A673 (cell line): Measurements from ENCODE around the gene SPI1. TPM values are rescaled to one million over a fixed set of nuclear protein-coding genes. Genes with fewer than 3 reads are reported as not detected.

Source experiments
- BruUV-seq: library from RNA; stranded (reverse); fragments of 400-500 nt; replicated peaks from 2 replicates; lab custom pipeline; 2021; lab: Mats Ljungman, UMichigan
- CTCF ChIA-PET: fragments of 300-600 bp; sonication (Branson Sonifier 250); formaldehyde crosslinking; loops from one replicate; lab custom pipeline; 2022; ENCODE audit warnings: antibody characterized with exemption; lab: Charles Lee
- POLR2A ChIA-PET: fragments of 300-600 bp; sonication (Branson Sonifier 250); formaldehyde crosslinking; loops from one replicate; lab custom pipeline; 2022; ENCODE audit warnings: antibody characterized with exemption; ENCODE audit not compliant: low non-redundant PET; lab: Charles Lee
- DNase-seq: peaks from one replicate; pipeline ENCODE4 v3.0.0-alpha.2; 2015; ENCODE audit warnings: low spot score
- H3K27ac ChIP-seq: fragments of 200-600 bp; sonication (generic); 2 replicates; pipeline ENCODE4 v1.5.1; 2016; ENCODE audit warnings: mixed run types, low read depth, mild to moderate bottlenecking, mixed read lengths, antibody characterized with exemption, low read length; ENCODE audit not compliant: poor library complexity, severe bottlenecking
- H3K27me3 ChIP-seq: fragments of 200-600 bp; sonication (generic); replicated peaks from 2 replicates; pipeline ENCODE4 v1.6.1; 2017; ENCODE audit warnings: mixed run types, low read depth, mild to moderate bottlenecking, mixed read lengths, antibody characterized with exemption, low read length; ENCODE audit not compliant: insufficient read depth, poor library complexity
- H3K36me3 ChIP-seq: fragments of 200-600 bp; sonication (generic); 2 replicates; pipeline ENCODE4 v1.6.1; 2016; ENCODE audit warnings: mixed run types, mild to moderate bottlenecking, mixed read lengths, antibody characterized with exemption, low read length; ENCODE audit not compliant: insufficient read depth, poor library complexity, severe bottlenecking
- H3K4me1 ChIP-seq: fragments of 200-600 bp; sonication (generic); 2 replicates; pipeline ENCODE4 v1.6.1; 2017; ENCODE audit warnings: mixed run types, mild to moderate bottlenecking, mixed read lengths, antibody characterized with exemption, low read length; ENCODE audit not compliant: insufficient read depth, poor library complexity, severe bottlenecking
- H3K4me3 ChIP-seq: fragments of 200-600 bp; sonication (generic); 2 replicates; pipeline ENCODE4 v1.5.1; 2016; ENCODE audit warnings: low read depth, mixed run types, mild to moderate bottlenecking, mixed read lengths, low read length; ENCODE audit not compliant: poor library complexity, severe bottlenecking
- H3K9me3 ChIP-seq: fragments of 200-600 bp; sonication (generic); 2 replicates; pipeline ENCODE4 v1.6.1; 2016; ENCODE audit warnings: mixed run types, low read depth, mild to moderate bottlenecking, mixed read lengths, antibody characterized with exemption, low read length; ENCODE audit not compliant: poor library complexity, severe bottlenecking
- CTCF ChIP-seq: fragments of 300-800, 200-600 bp; sonication (generic); conservative IDR thresholded peaks from 2 replicates; pipeline ENCODE4 v1.5.1; 2017; ENCODE audit warnings: low read depth, mild to moderate bottlenecking, antibody characterized with exemption, low read length, moderate library complexity, mixed read lengths
- EZH2 ChIP-seq: fragments of 200-600 bp; sonication (generic); IDR thresholded peaks from 2 replicates; pipeline ENCODE4 v1.6.1; 2017; ENCODE audit warnings: borderline replicate concordance, low read depth, mild to moderate bottlenecking, mixed read lengths, antibody characterized with exemption, low read length; ENCODE audit not compliant: poor library complexity, severe bottlenecking
- intact Hi-C: fragments of 100-400 bp; cut with micrococcal nuclease; formaldehyde crosslinking; loops from one replicate; pipeline ENCODE4 v1.10.0; 2022; ENCODE audit not compliant: unreplicated experiment
- total RNA-seq: library from RNA; stranded (reverse); gene quantifications from 2 replicates; pipeline ENCODE4 v1.2.3, GENCODE V29; 2021

SPI1 gene
- total RNA-seq, 1 experiment from 2014 or later: not detected

GRCh38 chr11:47418454-47419259 is 40.3 kb upstream of the SPI1 start:
- ChIA-PET POLR2A (no interaction called here), CTCF (interaction anchor here (0.5 kb wide), 1 partner anchor 17 kb away, joined by 5 read pairs; no protein-coding TSS in a partner anchor)
- intact Hi-C loops: no loop called here

GRCh38 chr11:47417712-47418111 is 39.4 kb upstream of the SPI1 start:
- no peaks in the 10 kb centered on the region for H3K9me3 ChIP-seq
- no peak for DNase-seq
- intact Hi-C loops: no loop called here
- ChIA-PET POLR2A (interaction anchor here (0.7 kb wide), 1 partner anchor 101 kb away, joined by 3 read pairs; no protein-coding TSS in a partner anchor), CTCF (no interaction called here)
- no peak for TF ChIP-seq EZH2
- no peak for TF ChIP-seq CTCF
- peaks cover 92% of the 10 kb centered on the region for H3K36me3 ChIP-seq
- H3K4me1 ChIP-seq: peaks cover 14% of the 10 kb centered on the region
- no peak overlapping the region for H3K4me3 ChIP-seq
- no peaks in the 10 kb centered on the region for H3K27me3 ChIP-seq
- H3K27ac ChIP-seq: peak overlapping the region; percentile 35
- no TSS peak for BruUV-seq

More at GRCh38 chr11:47418454-47419259, 40.3 kb upstream of the SPI1 start:
- no peak overlapping the region for H3K4me3 ChIP-seq
- no peaks in the 10 kb centered on the region for H3K9me3 ChIP-seq
- BruUV-seq: no TSS peak
- DNase-seq: no peak
- no peaks in the 10 kb centered on the region for H3K27me3 ChIP-seq
- TF ChIP-seq CTCF: no peak
- no peak for TF ChIP-seq EZH2
- H3K27ac ChIP-seq: no peak overlapping the region
- H3K4me1 ChIP-seq: peaks cover 14% of the 10 kb centered on the region
- H3K36me3 ChIP-seq: peaks cover 97% of the 10 kb centered on the region

- POLR2A ChIA-PET: interaction anchor here (0.5 to 0.6 kb wide), 2 partner anchors 75 to 442 kb away, joined by 5 read pairs; no protein-coding TSS in a partner anchor
- Histone ChIP-seq H3K36me3 (peaks cover 88% of the 10 kb centered on the region), H3K4me3 (no peak overlapping the region), H3K27me3 (no peaks in the 10 kb centered on the region), H3K4me1 (peaks cover 14% of the 10 kb centered on the region), H3K27ac (peak overlapping the region; percentile 76), H3K9me3 (no peaks in the 10 kb centered on the region)
- DNase-seq: peak; percentile 96
- intact Hi-C loops: no loop called here
- no TSS peak for BruUV-seq
- CTCF ChIA-PET: interaction anchor here (0.5 kb wide), 1 partner anchor 38 kb away, joined by 4 read pairs; no protein-coding TSS in a partner anchor
- no peak for TF ChIP-seq CTCF
- no peak for TF ChIP-seq EZH2
Observed at GRCh38 chr11:47415949-47416472, 37.7 kb upstream of the SPI1 start.
